Left lung (tissue), 10 donors: ENCODE measurements around the gene KDSR. TPM values are rescaled to one million over a fixed set of nuclear protein-coding genes. Genes with fewer than 3 reads are reported as not detected.

Experiments
- ATAC-seq: fragments of 200-7000 bp; cut with Tn5 transposase; one replicate; pipeline ENCODE4 v1.9.1; 2020; ENCODE audit warnings: moderate library complexity
- DNase-seq, 4 donors: peaks; one replicate each; pipeline ENCODE4 v3.0.0-alpha.2; 2013 to 2020
- H3K27ac ChIP-seq, 2 donors: fragments of 200-600 bp; sonication (generic) in 1 of 2; one replicate each; pipeline versions ENCODE4 v1.5.0 to v1.8.0; 2020 to 2021
- H3K27me3 ChIP-seq, 2 donors: fragments of 200-600 bp; sonication (generic) in 1 of 2; one replicate each; pipeline versions ENCODE4 v1.5.0 to v1.8.0; 2020 to 2021
- H3K36me3 ChIP-seq, 2 donors: fragments of 200-600 bp; sonication (generic) in 1 of 2; one replicate each; pipeline versions ENCODE4 v1.5.0 to v1.8.0; 2020 to 2021
- H3K4me1 ChIP-seq, 2 donors: fragments of 200-600 bp; one replicate each; pipeline ENCODE4 v1.8.0; 2021
- H3K4me3 ChIP-seq, 2 donors: fragments of 200-600 bp; sonication (generic) in 1 of 2; one replicate each; pipeline versions ENCODE4 v1.5.0 to v1.8.0; 2020 to 2021; ENCODE audit warnings: mild to moderate bottlenecking in 1 of 2
- H3K9me3 ChIP-seq, 2 donors: fragments of 200-600 bp; sonication (generic) in 1 of 2; one replicate each; pipeline versions ENCODE4 v1.5.0 to v1.8.0; 2020 to 2021
- intact Hi-C, 2 donors: fragments of 100-400 bp; cut with DNase I; formaldehyde crosslinking; loops; one replicate each; pipeline versions ENCODE4 v1.11.2 to v1.14.2; 2022
- polyA plus RNA-seq, 6 donors: library from polyadenylated mRNA; unstranded; fragments of 120-200 nt; gene quantifications; one replicate each; pipeline ENCODE4 v1.2.1, GENCODE V29; 2013; ENCODE audit not compliant: insufficient read length in 6 of 6
- total RNA-seq, 2 donors: library from RNA; stranded (reverse); fragmentation: NEBNext Ultra II Directional; extraction: Animal tissue kit (Norgen Biotek cat#: 25700); gene quantifications; one replicate each; pipeline ENCODE4 v1.2.1, GENCODE V29; 2021
- TF ChIP-seq, protein P1 (sequence below), 2 donors: fragments of 200-600 bp; sonication (generic) in 1 of 2; IDR thresholded peaks; one replicate each; pipeline versions ENCODE4 v1.5.0 to v1.8.0; 2021; ENCODE audit warnings: antibody characterized with exemption in 2 of 2
- donor health status: DM: no; HTN: yes; CAD: no.
- donor health status: DM: no; HTN: no; CAD: no.

Gene KDSR
- total and polyA plus RNA-seq, 8 donors = 41.1 to 70.2 (median 42.4) TPM

- TF ChIP-seq, protein P1, sequence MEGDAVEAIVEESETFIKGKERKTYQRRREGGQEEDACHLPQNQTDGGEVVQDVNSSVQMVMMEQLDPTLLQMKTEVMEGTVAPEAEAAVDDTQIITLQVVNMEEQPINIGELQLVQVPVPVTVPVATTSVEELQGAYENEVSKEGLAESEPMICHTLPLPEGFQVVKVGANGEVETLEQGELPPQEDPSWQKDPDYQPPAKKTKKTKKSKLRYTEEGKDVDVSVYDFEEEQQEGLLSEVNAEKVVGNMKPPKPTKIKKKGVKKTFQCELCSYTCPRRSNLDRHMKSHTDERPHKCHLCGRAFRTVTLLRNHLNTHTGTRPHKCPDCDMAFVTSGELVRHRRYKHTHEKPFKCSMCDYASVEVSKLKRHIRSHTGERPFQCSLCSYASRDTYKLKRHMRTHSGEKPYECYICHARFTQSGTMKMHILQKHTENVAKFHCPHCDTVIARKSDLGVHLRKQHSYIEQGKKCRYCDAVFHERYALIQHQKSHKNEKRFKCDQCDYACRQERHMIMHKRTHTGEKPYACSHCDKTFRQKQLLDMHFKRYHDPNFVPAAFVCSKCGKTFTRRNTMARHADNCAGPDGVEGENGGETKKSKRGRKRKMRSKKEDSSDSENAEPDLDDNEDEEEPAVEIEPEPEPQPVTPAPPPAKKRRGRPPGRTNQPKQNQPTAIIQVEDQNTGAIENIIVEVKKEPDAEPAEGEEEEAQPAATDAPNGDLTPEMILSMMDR (IDR thresholded peaks at IDR 0.05) = no peak
- intact Hi-C loops = no loop called here
These were observed 35.9 kb downstream of the KDSR start for GRCh38 chr18:63331105-63331504.

DNA sequence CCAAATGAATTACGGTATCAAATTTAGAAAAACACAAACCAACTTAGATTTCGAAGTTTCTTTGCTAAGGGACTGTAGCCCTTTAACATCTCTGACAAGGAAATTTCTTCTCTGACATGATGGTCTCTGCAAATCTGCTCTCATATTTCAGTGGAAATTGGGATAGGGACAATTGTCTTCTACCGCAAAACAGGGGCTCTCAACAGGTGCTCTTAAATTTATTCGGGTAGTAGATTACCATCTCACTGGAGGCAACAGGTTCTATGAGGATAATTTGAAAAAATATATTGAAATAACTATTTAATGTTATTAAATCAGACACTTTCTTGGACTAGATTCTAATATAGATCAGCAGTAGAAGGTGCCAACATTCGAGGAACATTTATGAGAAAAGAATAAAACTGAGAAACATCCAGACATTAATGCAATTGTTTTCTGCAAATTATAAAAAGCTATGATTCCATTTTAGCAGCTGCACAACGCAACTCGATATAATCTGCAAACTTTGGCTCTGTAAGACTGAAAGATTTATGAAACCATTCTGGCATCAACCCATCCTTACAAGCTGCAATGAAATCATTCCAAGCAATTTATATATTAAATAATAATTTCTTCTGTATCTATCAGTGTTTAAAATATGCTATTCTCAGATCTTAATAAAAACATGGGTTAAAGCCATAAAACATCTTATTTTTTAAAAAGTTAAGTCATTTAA is 37.4 kb downstream of the KDSR start:
- TF ChIP-seq, protein P1 (IDR thresholded peaks at IDR 0.05) = no peak
- Histone ChIP-seq H3K27ac (no peak overlapping the region), H3K4me3 (no peak overlapping the region), H3K9me3 (no peaks in the 10 kb centered on the region), H3K4me1 (no peaks in the 10 kb centered on the region), H3K36me3 (peaks cover 0 to 55% of the 10 kb centered on the region in 2 donors), H3K27me3 (no peaks in the 10 kb centered on the region)
- no peak for ATAC-seq
- intact Hi-C loops = no loop called here
- no peak for DNase-seq

More at GRCh38 chr18:63331105-63331504, 35.9 kb downstream of the KDSR start:
- H3K27me3 ChIP-seq = no peaks in the 10 kb centered on the region
- H3K36me3 ChIP-seq = peaks cover 0 to 70% of the 10 kb centered on the region in 2 donors
- ATAC-seq (no peak), DNase-seq (no peak)
- H3K4me3 ChIP-seq = no peak overlapping the region
- no peaks in the 10 kb centered on the region for H3K9me3 ChIP-seq
- H3K4me1 ChIP-seq = no peaks in the 10 kb centered on the region
- no peak overlapping the region for H3K27ac ChIP-seq

DNA sequence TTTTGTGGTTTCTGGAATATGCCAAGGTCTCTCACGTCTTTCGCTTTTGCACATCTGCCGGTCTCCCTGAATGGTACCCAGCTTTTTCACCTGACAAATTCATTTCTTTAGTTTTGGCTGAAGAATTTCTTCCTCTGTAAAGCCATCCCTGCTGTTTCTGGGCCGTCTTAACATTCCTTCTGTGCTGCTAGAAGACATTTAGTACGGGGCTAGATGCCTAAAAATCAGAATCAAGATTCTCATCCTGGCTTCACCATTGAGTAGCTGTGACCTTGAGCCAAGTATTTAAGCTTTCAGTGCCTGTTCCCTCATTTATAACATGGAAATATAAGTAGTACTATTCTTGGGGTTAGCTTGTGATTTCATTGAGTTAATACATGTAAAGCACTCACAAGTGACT is 41.0 kb downstream of the KDSR start:
- no peak overlapping the region for H3K27ac ChIP-seq
- intact Hi-C loops = no loop called here
- ATAC-seq = no peak

DNA sequence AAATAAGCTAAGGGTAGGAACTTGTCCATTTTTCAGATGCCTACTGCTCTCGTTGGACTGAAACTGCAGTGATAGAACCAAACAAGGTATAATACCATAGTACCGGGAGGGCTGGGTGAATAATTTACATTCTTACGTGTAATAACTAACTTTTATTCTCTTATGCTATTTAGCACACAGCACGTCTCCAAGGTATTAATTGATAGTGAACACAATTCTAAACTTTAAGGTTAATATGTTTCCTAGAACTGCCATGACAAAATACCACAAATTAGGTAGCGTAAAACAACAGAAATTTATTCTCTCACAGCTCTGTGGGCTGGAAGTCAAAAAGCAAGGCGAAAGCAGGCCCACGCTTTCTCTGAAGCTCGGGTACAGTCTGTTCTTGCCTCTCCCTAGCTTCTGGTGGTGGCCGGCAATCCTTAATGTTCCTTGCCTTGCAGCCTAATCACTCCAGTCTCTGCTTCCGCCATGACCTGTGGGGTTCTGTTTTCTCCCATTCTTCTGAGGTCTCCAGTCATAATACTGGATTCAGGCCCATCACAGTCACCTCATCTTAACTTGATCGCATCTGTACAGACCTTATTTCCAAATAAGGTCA is 41.8 kb downstream of the KDSR start:
- H3K36me3 ChIP-seq = peaks cover 0 to 10% of the 10 kb centered on the region in 2 donors
- no peak overlapping the region for H3K4me3 ChIP-seq
- ATAC-seq (no peak), DNase-seq (no peak)
- no peaks in the 10 kb centered on the region for H3K9me3 ChIP-seq
- intact Hi-C loops = no loop called here
- no peaks in the 10 kb centered on the region for H3K27me3 ChIP-seq
- H3K4me1 ChIP-seq = peaks cover 0 to 20% of the 10 kb centered on the region in 2 donors
- TF ChIP-seq, protein P1 (IDR thresholded peaks at IDR 0.05) = no peak
- no peak overlapping the region for H3K27ac ChIP-seq

More for the DNA sequence above, 41.0 kb downstream of the KDSR start:
- TF ChIP-seq, protein P1 (IDR thresholded peaks at IDR 0.05) = no peak
- peaks cover 0 to 16% of the 10 kb centered on the region in 2 donors for H3K4me1 ChIP-seq
- H3K4me3 ChIP-seq = no peak overlapping the region
- DNase-seq = no peak
- H3K9me3 ChIP-seq = no peaks in the 10 kb centered on the region
- H3K36me3 ChIP-seq = peaks cover 0 to 19% of the 10 kb centered on the region in 2 donors
- H3K27me3 ChIP-seq = no peaks in the 10 kb centered on the region

DNA sequence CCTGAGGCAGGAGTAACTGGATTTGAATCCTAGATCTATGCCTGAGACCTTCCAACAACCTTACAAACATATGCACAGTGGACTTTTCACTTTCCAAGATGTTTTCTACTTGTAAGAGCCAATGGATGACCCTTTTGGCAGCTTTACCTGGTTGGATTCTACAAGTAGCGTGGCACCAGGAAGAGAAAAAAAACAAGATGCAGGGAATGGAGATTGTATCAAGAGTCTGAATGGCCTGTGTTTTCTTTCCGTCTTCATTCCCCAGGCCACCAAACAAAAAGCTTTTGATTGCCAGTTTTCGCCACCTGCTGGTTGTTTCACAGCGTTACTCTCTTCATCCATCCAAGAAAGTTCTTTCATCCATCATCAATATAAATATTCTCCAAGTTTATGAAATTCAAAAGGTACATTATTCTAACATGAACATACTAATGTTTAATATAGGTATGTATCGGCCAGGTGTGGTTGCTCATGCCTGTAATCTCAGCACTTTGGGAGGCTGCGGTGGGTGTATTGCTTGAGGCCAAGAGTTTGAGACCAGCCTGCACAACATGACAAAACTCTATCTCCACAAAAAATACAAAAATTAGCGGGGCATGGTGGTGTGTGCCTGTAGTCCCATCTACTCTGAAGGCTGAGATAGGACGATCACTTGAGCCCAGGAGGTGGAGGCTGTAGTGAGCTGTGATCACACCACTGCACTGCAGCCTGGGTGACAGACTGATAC is 43.9 kb downstream of the KDSR start:
- intact Hi-C loops = loop anchor here in 1 of 2 donors (5.0 kb wide), 2 partner anchors 191 to 306 kb away; no protein-coding TSS in a partner anchor
- no peaks in the 10 kb centered on the region for H3K9me3 ChIP-seq
- TF ChIP-seq, protein P1 (IDR thresholded peaks at IDR 0.05) = peak; percentile 65 to 76
- DNase-seq (peak in 2 of 4 donors; percentile 66 to 80), ATAC-seq (peak; percentile 56)
- H3K36me3 ChIP-seq = no peaks in the 10 kb centered on the region
- H3K4me1 ChIP-seq = peaks cover 6 to 29% of the 10 kb centered on the region in 2 donors
- peaks cover 0 to 15% of the 10 kb centered on the region in 2 donors for H3K27me3 ChIP-seq
- H3K4me3 ChIP-seq = no peak overlapping the region
- H3K27ac ChIP-seq = peak overlapping the region in 1 of 2 donors; percentile 53
